Lower leg skin (tissue), 3 donors: ENCODE measurements around the gene CNDP2.

Experiments
- CTCF ChIP-seq, 3 donors: fragments of 450-650 bp; IDR thresholded peaks; one replicate each; pipeline ENCODE4 v1.5.1; 2016; ENCODE audit warnings: antibody characterized with exemption in 3 of 3, mild to moderate bottlenecking in 3 of 3, moderate library complexity in 2 of 3
- POLR2A ChIP-seq, 2 donors: fragments of 450-650 bp; IDR thresholded peaks; one replicate each; pipeline ENCODE4 v1.6.1; 2016 to 2017; ENCODE audit warnings: antibody characterized with exemption in 2 of 2, mild to moderate bottlenecking in 1 of 2, moderate library complexity in 1 of 2

DNA sequence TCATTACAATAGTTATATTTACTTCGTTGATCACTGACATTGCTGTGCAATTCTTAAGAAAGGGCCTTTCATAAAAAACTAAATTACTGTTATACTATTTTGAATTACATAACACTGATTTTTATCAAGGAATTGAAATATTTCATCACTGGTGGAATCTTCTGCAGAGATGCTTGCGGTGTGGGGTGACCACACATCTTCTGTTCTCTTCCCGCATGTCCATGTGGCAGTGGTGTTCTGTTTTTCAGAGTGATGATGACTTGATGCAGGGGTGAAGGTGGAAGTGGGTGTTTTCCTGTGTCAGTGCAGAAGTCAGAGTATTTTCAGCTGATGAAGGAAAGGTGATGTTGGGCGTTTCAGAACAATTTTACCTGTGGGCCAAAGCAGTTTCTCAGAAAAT lies 7.0 kb downstream of the CNDP2 start:
- no peak for TF ChIP-seq CTCF (IDR thresholded peaks at IDR 0.05)
- no peak for TF ChIP-seq POLR2A (IDR thresholded peaks at IDR 0.05)
